ENCODE results near the gene NOS1. TPM values are rescaled to one million over a fixed set of nuclear protein-coding genes. Genes with fewer than 3 reads are reported as not detected.

The NOS1 gene
- total and polyA plus RNA-seq, 4 donors = 1.2 to 7.0 (median 3.4) TPM

DNA sequence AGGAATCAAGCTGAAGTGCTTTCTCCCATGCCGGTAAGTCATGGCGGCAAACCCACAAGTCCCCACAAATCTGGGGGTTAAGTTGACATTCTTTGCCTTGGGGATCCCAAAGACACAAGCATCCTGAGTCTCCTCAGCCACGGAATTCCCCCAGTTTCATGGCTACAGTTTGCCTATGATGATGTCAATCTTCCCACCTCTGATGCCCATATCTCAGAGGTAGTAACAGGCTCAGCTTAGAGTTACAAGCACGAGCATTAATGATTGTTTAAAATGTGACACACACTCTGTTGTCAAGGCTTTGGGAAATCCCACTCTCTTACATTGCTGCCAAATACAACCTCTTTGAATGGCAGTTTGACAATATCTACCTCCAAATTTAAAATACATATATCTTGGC is 22.3 kb downstream of the NOS1 start:
- Histone ChIP-seq H3K27me3 (ENCODE audit: control insufficient read depth, insufficient read depth, low read length) (peaks cover 3% of the 10 kb centered on the region), H3K4me3 (ENCODE audit: low read depth, low read length) (no peak overlapping the region), H3K4me1 (ENCODE audit: control insufficient read depth, insufficient read depth, low read length) (peaks cover 15% of the 10 kb centered on the region), H3K36me3 (ENCODE audit: control insufficient read depth, insufficient read depth, low read length) (no peaks in the 10 kb centered on the region), H3K27ac (ENCODE audit: low read depth, low read length) (no peak overlapping the region), H3K9me3 (ENCODE audit: control insufficient read depth, insufficient read depth, low read length) (no peaks in the 10 kb centered on the region)
- WGBS (ENCODE audit: insufficient coverage) = 100% methylated on average over 1 of the region's 4 CpGs
- no peak for DNase-seq (ENCODE audit: low read depth in 4 of 6, low spot score in 6 of 6)

DNA sequence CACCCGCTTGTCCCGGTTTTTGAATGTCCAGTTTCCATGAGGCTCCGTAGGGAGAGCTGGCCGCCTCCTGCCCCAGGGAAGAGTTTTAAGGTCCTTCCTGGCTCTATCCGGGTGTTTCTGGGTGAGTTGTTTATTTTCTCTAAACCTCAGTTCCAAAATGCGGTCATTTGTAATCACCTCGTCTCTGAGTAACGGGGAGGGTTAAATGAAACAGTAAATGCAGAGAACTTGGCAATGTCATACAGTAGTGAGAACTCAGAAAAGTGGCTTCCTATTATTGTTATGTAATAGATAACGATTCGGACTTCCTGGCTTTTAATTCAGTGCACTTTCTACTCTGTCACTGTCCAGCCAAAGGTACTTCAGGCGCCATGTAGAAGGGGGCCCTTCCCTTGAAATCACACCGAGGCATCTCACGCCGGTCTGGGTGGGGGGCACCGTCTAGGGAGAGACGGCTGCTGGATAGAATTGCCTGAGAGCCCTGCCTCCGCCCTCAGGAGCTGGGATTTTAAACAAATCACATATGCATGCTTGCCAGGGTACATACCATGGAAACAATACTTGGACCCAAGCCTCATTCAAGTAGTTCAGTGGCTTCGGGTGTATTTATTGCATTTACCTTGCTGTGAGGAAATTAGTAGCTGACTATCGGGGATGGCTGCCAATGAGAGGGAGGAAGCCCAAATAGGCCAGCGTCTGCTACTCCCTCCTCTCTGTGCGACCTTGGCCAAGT is 26.4 kb downstream of the NOS1 start:
- Histone ChIP-seq H3K4me3 (ENCODE audit: low read depth, low read length) (no peak overlapping the region), H3K9me3 (ENCODE audit: control insufficient read depth, insufficient read depth, low read length) (no peaks in the 10 kb centered on the region), H3K36me3 (ENCODE audit: control insufficient read depth, insufficient read depth, low read length) (no peaks in the 10 kb centered on the region), H3K4me1 (ENCODE audit: control insufficient read depth, insufficient read depth, low read length) (peaks cover 25% of the 10 kb centered on the region), H3K27ac (ENCODE audit: low read depth, low read length) (no peak overlapping the region), H3K27me3 (ENCODE audit: control insufficient read depth, insufficient read depth, low read length) (peaks cover 5% of the 10 kb centered on the region)
- WGBS (ENCODE audit: insufficient coverage) = 32% methylated on average over 8 of the region's 21 CpGs
- peak in 2 of 6 donors; percentile 53 to 70 for DNase-seq (ENCODE audit: low read depth in 4 of 6, low spot score in 6 of 6)

DNA sequence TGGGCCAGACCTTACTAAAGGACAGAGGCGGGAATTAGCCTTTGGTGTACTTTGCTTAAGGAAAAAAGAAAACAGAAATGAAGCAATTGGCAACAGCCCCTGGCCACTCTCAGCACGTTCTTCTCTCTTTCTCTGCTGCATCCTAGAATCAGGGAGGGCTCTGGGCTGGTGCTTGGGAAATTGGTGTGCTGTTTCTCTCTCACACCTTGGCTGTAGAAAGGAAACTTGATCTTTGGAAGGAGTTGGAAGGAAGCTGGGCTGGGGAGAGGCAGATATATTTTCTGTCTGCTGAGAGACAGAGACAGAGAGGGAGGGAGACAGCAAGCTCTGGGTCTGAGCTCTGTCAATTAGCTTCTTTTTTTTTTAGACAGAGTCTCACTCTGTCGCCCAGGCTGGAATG is 27.4 kb downstream of the NOS1 start:
- Histone ChIP-seq H3K4me3 (ENCODE audit: low read depth, low read length) (no peak overlapping the region), H3K9me3 (ENCODE audit: control insufficient read depth, insufficient read depth, low read length) (no peaks in the 10 kb centered on the region), H3K27me3 (ENCODE audit: control insufficient read depth, insufficient read depth, low read length) (peaks cover 5% of the 10 kb centered on the region), H3K4me1 (ENCODE audit: control insufficient read depth, insufficient read depth, low read length) (peaks cover 25% of the 10 kb centered on the region), H3K36me3 (ENCODE audit: control insufficient read depth, insufficient read depth, low read length) (no peaks in the 10 kb centered on the region), H3K27ac (ENCODE audit: low read depth, low read length) (no peak overlapping the region)
- WGBS (ENCODE audit: insufficient coverage) = 18% methylated on average over 2 of the region's 3 CpGs
- DNase-seq (ENCODE audit: low read depth in 4 of 6, low spot score in 6 of 6) = peak in 2 of 6 donors; percentile 31 to 38

DNA sequence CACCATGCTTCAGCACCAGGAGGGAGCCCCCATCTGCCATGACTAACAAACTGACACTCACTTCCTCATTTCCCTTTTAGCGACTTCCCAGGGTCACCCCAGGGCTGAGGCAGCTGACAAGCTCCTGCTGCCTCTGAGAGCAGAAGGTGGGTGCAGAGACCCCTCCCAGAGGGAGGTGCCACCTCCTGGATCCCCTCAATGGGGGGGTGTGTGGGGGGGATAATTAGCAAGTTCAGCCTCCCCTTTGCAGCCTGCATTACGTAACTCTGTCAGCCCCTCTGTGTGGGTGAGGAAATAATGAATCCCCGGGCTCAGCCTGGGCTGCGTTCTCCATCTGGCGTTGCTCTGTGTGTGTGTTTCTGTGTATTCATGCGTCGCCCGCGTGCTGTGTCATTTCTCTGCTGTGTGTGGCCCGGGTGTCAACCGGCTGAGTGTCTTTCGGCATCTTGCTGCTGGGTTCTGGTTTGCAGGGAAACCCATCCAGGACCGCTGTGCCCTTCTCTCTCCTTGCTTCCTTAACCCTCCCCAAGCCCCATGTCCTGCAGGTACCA is 28.0 kb downstream of the NOS1 start:
- Histone ChIP-seq H3K36me3 (ENCODE audit: control insufficient read depth, insufficient read depth, low read length) (no peaks in the 10 kb centered on the region), H3K27ac (ENCODE audit: low read depth, low read length) (no peak overlapping the region), H3K27me3 (ENCODE audit: control insufficient read depth, insufficient read depth, low read length) (peaks cover 5% of the 10 kb centered on the region), H3K9me3 (ENCODE audit: control insufficient read depth, insufficient read depth, low read length) (no peaks in the 10 kb centered on the region), H3K4me3 (ENCODE audit: low read depth, low read length) (no peak overlapping the region), H3K4me1 (ENCODE audit: control insufficient read depth, insufficient read depth, low read length) (peaks cover 25% of the 10 kb centered on the region)
- peak in 3 of 6 donors; percentile 40 to 91 (median 86) for DNase-seq (ENCODE audit: low read depth in 4 of 6, low spot score in 6 of 6)
- WGBS (ENCODE audit: insufficient coverage) = 12% methylated on average over 12 of the region's 13 CpGs

DNA sequence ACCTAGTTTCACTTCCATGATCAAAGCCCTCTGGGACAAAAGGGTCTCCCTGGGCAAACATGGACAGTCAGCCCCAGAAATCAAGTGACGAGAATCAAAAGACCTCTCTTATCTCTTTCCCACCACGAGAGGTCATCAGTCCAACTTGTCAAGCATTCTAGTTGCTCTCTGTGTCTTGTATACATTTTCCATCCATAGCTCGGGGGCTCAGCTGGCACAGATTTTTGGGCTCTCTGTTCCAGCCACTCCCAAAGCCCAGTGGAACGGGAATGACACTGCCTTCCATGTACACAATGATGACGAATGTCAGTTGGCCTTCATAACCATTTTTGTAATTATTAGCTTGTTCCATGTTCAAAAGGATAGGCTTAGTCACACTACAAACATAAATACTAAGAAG is 29.7 kb downstream of the NOS1 start:
- Histone ChIP-seq H3K4me3 (ENCODE audit: low read depth, low read length) (no peak overlapping the region), H3K9me3 (ENCODE audit: control insufficient read depth, insufficient read depth, low read length) (no peaks in the 10 kb centered on the region), H3K36me3 (ENCODE audit: control insufficient read depth, insufficient read depth, low read length) (no peaks in the 10 kb centered on the region), H3K27me3 (ENCODE audit: control insufficient read depth, insufficient read depth, low read length) (peaks cover 5% of the 10 kb centered on the region), H3K4me1 (ENCODE audit: control insufficient read depth, insufficient read depth, low read length) (peaks cover 25% of the 10 kb centered on the region), H3K27ac (ENCODE audit: low read depth, low read length) (no peak overlapping the region)
- no peak for DNase-seq (ENCODE audit: low read depth in 4 of 6, low spot score in 6 of 6)
- WGBS (ENCODE audit: insufficient coverage) = 82% methylated on average over 5 of the region's 5 CpGs

DNA sequence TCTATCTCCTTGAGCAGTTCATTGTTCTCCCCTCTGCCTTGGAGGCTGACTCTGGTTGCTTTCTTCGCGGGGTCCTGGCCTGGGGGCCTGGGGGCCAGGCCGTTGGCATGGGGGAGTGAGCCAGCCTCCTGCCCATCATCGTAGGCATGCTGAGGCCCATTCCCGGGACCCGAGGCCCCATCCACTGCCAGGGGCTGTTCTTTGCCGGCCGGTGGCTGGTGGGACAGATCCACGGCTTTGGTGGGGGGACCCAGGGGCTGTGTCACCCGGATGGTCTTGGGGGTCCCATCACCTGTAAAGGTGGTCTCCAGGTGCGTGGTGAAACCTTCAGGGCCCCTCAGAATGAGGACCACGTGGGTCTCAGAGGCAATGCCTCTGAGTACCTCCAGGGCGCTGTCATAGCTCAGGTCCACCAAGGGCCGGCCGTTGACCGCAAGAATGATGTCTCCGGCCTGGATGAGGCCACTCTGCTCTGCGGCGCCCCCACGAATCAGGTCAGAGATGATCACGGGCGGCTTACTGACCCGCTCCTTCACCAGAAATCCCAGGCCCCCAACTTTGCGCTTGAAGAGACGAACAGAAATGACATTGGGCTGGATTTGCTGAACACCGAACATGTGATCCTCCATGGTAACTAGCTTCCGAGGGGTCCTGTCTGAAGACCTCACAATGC is 30.8 kb downstream of the NOS1 start:
- DNase-seq (ENCODE audit: low read depth in 4 of 6, low spot score in 6 of 6) = no peak
- Histone ChIP-seq H3K9me3 (ENCODE audit: control insufficient read depth, insufficient read depth, low read length) (no peaks in the 10 kb centered on the region), H3K4me1 (ENCODE audit: control insufficient read depth, insufficient read depth, low read length) (peaks cover 25% of the 10 kb centered on the region), H3K27ac (ENCODE audit: low read depth, low read length) (no peak overlapping the region), H3K36me3 (ENCODE audit: control insufficient read depth, insufficient read depth, low read length) (no peaks in the 10 kb centered on the region), H3K4me3 (ENCODE audit: low read depth, low read length) (no peak overlapping the region), H3K27me3 (ENCODE audit: control insufficient read depth, insufficient read depth, low read length) (peaks cover 5% of the 10 kb centered on the region)
- 93% methylated on average over 27 of the region's 27 CpGs for WGBS (ENCODE audit: insufficient coverage)

DNA sequence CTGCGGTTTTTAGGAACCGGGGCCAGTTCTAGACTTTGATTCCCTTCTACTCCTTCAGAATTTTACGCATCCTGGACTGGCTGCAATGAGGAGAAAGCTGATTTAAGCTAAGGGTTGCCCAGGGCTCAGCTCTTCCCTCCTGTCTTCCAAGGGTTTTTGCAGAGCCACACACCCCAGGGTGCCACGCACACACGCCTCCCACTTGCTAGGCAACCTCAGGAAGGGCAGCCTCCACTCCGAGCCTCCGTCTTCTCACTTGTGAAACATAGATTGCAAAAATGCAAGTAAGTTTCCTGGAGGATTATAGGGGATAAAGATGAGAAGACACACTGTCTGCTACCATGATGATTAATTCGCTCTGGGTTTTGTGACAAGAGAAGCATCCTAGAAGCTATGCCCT is 31.7 kb downstream of the NOS1 start:
- no peak overlapping the region for H3K4me3 ChIP-seq (ENCODE audit: low read depth, low read length)
- H3K36me3 ChIP-seq (ENCODE audit: control insufficient read depth, insufficient read depth, low read length) = no peaks in the 10 kb centered on the region
- no peak overlapping the region for H3K27ac ChIP-seq (ENCODE audit: low read depth, low read length)
- no peaks in the 10 kb centered on the region for H3K9me3 ChIP-seq (ENCODE audit: control insufficient read depth, insufficient read depth, low read length)
- peaks cover 17% of the 10 kb centered on the region for H3K4me1 ChIP-seq (ENCODE audit: control insufficient read depth, insufficient read depth, low read length)
- DNase-seq (ENCODE audit: low read depth in 4 of 6, low spot score in 6 of 6) = no peak
- WGBS (ENCODE audit: insufficient coverage) = 95% methylated on average over 6 of the region's 8 CpGs
- H3K27me3 ChIP-seq (ENCODE audit: control insufficient read depth, insufficient read depth, low read length) = peaks cover 4% of the 10 kb centered on the region

DNA sequence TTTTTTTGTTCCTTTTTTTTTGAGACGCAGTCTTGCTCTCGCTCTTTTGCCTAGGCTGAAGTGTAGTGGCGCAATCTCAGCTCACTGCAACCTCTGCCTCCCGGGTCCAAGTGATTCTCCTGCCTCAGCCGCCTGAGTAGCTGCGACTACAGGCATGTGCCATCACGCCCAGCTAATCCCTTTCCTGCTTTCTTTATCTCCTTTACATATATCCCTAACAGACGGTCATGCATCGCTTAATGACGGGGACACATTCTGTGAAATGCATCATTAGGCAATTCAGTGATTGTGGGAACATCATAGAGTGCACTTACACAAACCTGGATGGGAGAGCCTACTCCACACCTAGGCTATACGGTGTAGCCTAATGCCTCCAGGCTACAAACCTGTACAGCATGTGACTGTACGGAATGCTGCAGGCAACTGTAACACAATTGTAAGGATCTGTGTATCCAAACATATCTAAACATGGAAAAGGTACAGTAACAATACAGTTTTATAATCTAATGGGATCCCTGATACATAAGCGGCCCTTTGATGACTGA is 32.8 kb downstream of the NOS1 start:
- WGBS (ENCODE audit: insufficient coverage) = 82% methylated on average over 8 of the region's 13 CpGs
- peaks cover 3% of the 10 kb centered on the region for H3K27me3 ChIP-seq (ENCODE audit: control insufficient read depth, insufficient read depth, low read length)
- peak in 1 of 6 donors; percentile 27 for DNase-seq (ENCODE audit: low read depth in 4 of 6, low spot score in 6 of 6)

DNA sequence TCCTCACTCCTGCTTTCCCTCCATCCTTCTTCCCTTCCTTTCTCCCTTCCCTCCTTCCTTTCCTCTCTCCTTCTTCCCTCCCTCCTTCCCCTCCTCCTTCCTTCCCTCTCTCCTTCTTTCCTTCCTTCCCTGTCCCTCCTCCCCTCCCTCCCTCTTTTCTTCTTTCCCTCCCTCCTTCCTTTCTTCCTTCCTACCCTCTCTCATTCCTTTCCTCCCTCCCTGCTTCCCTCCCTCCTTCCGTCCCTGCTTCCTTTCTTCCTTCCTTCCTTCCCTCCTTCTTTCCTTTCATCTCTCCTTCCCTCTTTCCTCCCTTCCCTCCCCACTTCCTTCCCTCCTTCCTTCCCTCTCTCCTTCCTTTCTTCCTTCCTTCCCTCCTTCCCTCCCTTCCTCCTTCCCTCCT is 39.0 kb downstream of the NOS1 start:
- no peak overlapping the region for H3K4me3 ChIP-seq (ENCODE audit: low read depth, low read length)
- H3K27ac ChIP-seq (ENCODE audit: low read depth, low read length) = no peak overlapping the region
- no peaks in the 10 kb centered on the region for H3K9me3 ChIP-seq (ENCODE audit: control insufficient read depth, insufficient read depth, low read length)
- 11% methylated on average over 1 of the region's 1 CpG for WGBS (ENCODE audit: insufficient coverage)
- no peaks in the 10 kb centered on the region for H3K36me3 ChIP-seq (ENCODE audit: control insufficient read depth, insufficient read depth, low read length)
- H3K27me3 ChIP-seq (ENCODE audit: control insufficient read depth, insufficient read depth, low read length) = peaks cover 5% of the 10 kb centered on the region
- no peaks in the 10 kb centered on the region for H3K4me1 ChIP-seq (ENCODE audit: control insufficient read depth, insufficient read depth, low read length)
- no peak for DNase-seq (ENCODE audit: low read depth in 4 of 6, low spot score in 6 of 6)

More for the DNA sequence above, 32.8 kb downstream of the NOS1 start:
- H3K4me3 ChIP-seq (ENCODE audit: low read depth, low read length) = no peak overlapping the region
- peaks cover 5% of the 10 kb centered on the region for H3K4me1 ChIP-seq (ENCODE audit: control insufficient read depth, insufficient read depth, low read length)
- H3K27ac ChIP-seq (ENCODE audit: low read depth, low read length) = no peak overlapping the region
- H3K36me3 ChIP-seq (ENCODE audit: control insufficient read depth, insufficient read depth, low read length) = no peaks in the 10 kb centered on the region
- H3K9me3 ChIP-seq (ENCODE audit: control insufficient read depth, insufficient read depth, low read length) = no peaks in the 10 kb centered on the region
